ENCODE data around the gene MEG3. TPM values are rescaled to one million over a fixed set of nuclear protein-coding genes. Genes with fewer than 3 reads are reported as not detected.

The MEG3 gene
- total and polyA plus RNA-seq, 2 of the 4 experiments (the other 2 are of a cell fraction), result 31.5 to 556 TPM

GRCh38 chr14:100885617-100886016 is 59.7 kb downstream of the MEG3 start:
- Histone ChIP-seq H3K79me1 (ENCODE audit: low read depth in 1 of 2, low read length in 2 of 2) (peaks cover 4 to 33% of the 10 kb centered on the region in 2 experiments), H3K56ac (ENCODE audit: extremely low read depth, insufficient read depth, low read length) (no peak overlapping the region), H3K9ac (ENCODE audit: low read depth, low read length) (no peak overlapping the region), H2BK15ac (ENCODE audit: low read depth, low read length) (no peak overlapping the region), H3K4ac (ENCODE audit: low read depth, low read length) (no peak overlapping the region), H3K9me1 (ENCODE audit: insufficient read depth, low read length) (no peaks in the 10 kb centered on the region), H2BK120ac (ENCODE audit: low read depth, low read length) (no peak overlapping the region), H2BK20ac (ENCODE audit: low read depth, low read length) (no peak overlapping the region), H2AFZ (replicated peaks; ENCODE audit: low read length, poor library complexity) (no peak overlapping the region), H3K9me3 (ENCODE audit: control insufficient read depth, insufficient read depth, low read length) (peaks cover 3% of the 10 kb centered on the region; the same call in 1 of the 2 replicates), H3K23ac (ENCODE audit: low read depth, low read length) (no peak overlapping the region), H2AK5ac (ENCODE audit: low read depth, low read length) (no peak overlapping the region), H3K18ac (ENCODE audit: low read depth, low read length) (no peak overlapping the region), H3K4me3 (ENCODE audit: insufficient read depth, low read depth, low read length) (no peak overlapping the region), H4K8ac (ENCODE audit: low read depth in 2 of 2, low read length in 2 of 2) (no peak overlapping the region), H3K14ac (replicated peaks; ENCODE audit: low read depth, low read length) (no peak overlapping the region), H3K36me3 (ENCODE audit: control insufficient read depth, insufficient read depth, low read length) (peaks cover 61% of the 10 kb centered on the region), H4K20me1 (ENCODE audit: insufficient read depth, low read length) (peaks cover 40% of the 10 kb centered on the region), H4K91ac (ENCODE audit: insufficient read depth, low read depth, low read length) (no peak overlapping the region), H2AK9ac (replicated peaks; ENCODE audit: low read depth, low read length, poor library complexity) (no peak overlapping the region), H3K4me2 (ENCODE audit: low read depth, low read length) (no peak overlapping the region), H3K4me1 (ENCODE audit: control insufficient read depth, insufficient read depth, low read length) (peaks cover 4% of the 10 kb centered on the region), H2BK5ac (ENCODE audit: low read depth, low read length, poor library complexity, severe bottlenecking) (no peak overlapping the region), H3K27me3 (ENCODE audit: control insufficient read depth, insufficient read depth, low read length) (no peaks in the 10 kb centered on the region), H3K27ac (ENCODE audit: insufficient read depth, low read length) (no peak overlapping the region), H4K5ac (ENCODE audit: low read depth, low read length) (no peak overlapping the region)
- TF ChIP-seq POLR2A (IDR thresholded peaks at IDR 0.05; ENCODE audit: low read depth, low read length), result no peak
- dilution Hi-C loops (cut with HindIII; ENCODE audit: low sequenced_read_pairs, unreplicated experiment), result no loop called here
- DNase-seq, result no peak
- WGBS, 2 experiments (ENCODE audit: extremely low coverage in 2 of 2, insufficient read length in 1 of 2), result 59% methylated on average over 4 of the region's 5 CpGs; no CpG with 5 or more reads in 1 of the 2 experiments
- ChIA-PET CTCF (no interaction called here), POLR2A (ENCODE audit: unreplicated experiment) (no interaction called here)
- in situ Hi-C loops (cut with MboI; ENCODE audit: low sequenced_read_pairs), result no loop called here
- no TSS peak for BruUV-seq (replicated peaks)
- ATAC-seq (ENCODE audit: low read depth), result no peak
- intact Hi-C loops (cut with micrococcal nuclease), result no loop called here
